WERI-Rb-1 (cell line): ENCODE results near the gene MOGAT2.

Experiments used
- DNase-seq: peaks from one replicate; pipeline ENCODE4 v3.0.0-alpha.2; 2020
- H3K27ac ChIP-seq: fragments of 250-450 bp; sonication (Bioruptor Pico); 2 replicates; pipeline ENCODE4 v1.5.1; 2020; ENCODE audit warnings: mild to moderate bottlenecking, moderate library complexity
- H3K27me3 ChIP-seq: fragments of 250-450 bp; sonication (Bioruptor Pico); 2 replicates; pipeline ENCODE4 v1.5.1; 2021; ENCODE audit warnings: mild to moderate bottlenecking, low read depth, moderate library complexity; ENCODE audit not compliant: insufficient read depth, severe bottlenecking
- H3K36me3 ChIP-seq: fragments of 250-450 bp; sonication (Bioruptor Pico); 2 replicates; pipeline ENCODE4 v1.5.1; 2020; ENCODE audit warnings: mild to moderate bottlenecking, moderate library complexity
- H3K4me3 ChIP-seq: 2 replicates; pipeline ENCODE4 v1.5.1; 2011; ENCODE audit warnings: low read depth, mild to moderate bottlenecking, control low read depth, low read length
- H3K9me3 ChIP-seq: fragments of 250-450 bp; sonication (Bioruptor Pico); 2 replicates; pipeline ENCODE4 v1.5.1; 2021; ENCODE audit warnings: mild to moderate bottlenecking, moderate library complexity; ENCODE audit not compliant: severe bottlenecking
- TF ChIP-seq, protein P1 (sequence below): IDR thresholded peaks from 2 replicates; pipeline ENCODE4 v1.5.1; 2011; ENCODE audit warnings: low read depth, mild to moderate bottlenecking, control low read depth, inconsistent platforms, low read length

Gene MOGAT2

GRCh38 chr11:75766443-75767227, 49.0 kb downstream of the MOGAT2 start:
- H3K36me3 ChIP-seq: no peaks in the 10 kb centered on the region
- no peaks in the 10 kb centered on the region for H3K27me3 ChIP-seq
- peaks cover 8% of the 10 kb centered on the region for H3K9me3 ChIP-seq
- no peak for DNase-seq
- TF ChIP-seq, protein P1, sequence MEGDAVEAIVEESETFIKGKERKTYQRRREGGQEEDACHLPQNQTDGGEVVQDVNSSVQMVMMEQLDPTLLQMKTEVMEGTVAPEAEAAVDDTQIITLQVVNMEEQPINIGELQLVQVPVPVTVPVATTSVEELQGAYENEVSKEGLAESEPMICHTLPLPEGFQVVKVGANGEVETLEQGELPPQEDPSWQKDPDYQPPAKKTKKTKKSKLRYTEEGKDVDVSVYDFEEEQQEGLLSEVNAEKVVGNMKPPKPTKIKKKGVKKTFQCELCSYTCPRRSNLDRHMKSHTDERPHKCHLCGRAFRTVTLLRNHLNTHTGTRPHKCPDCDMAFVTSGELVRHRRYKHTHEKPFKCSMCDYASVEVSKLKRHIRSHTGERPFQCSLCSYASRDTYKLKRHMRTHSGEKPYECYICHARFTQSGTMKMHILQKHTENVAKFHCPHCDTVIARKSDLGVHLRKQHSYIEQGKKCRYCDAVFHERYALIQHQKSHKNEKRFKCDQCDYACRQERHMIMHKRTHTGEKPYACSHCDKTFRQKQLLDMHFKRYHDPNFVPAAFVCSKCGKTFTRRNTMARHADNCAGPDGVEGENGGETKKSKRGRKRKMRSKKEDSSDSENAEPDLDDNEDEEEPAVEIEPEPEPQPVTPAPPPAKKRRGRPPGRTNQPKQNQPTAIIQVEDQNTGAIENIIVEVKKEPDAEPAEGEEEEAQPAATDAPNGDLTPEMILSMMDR: no peak
- H3K4me3 ChIP-seq: no peak overlapping the region
- no peak overlapping the region for H3K27ac ChIP-seq

DNA sequence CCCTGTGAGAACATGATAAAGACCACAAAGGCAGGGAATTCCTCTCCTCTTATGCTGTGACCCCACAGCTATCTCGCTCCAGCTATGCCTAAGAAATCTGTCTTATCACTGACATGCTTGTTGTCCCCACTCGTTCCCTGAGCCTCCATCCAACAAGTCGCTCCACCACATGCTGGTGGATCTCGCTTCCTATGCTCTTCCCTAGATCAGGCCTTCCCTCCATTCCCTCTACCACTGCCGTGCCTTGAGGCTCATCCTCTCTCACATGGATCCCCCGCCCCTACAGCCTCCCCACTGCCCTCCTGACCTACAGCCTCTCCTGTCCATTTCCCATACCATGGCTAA, 49.6 kb downstream of the MOGAT2 start:
- H3K36me3 ChIP-seq: no peaks in the 10 kb centered on the region
- no peak overlapping the region for H3K4me3 ChIP-seq
- peaks cover 8% of the 10 kb centered on the region for H3K9me3 ChIP-seq
- no peak for DNase-seq
- TF ChIP-seq, protein P1: no peak
- H3K27me3 ChIP-seq: no peaks in the 10 kb centered on the region
- H3K27ac ChIP-seq: no peak overlapping the region

DNA sequence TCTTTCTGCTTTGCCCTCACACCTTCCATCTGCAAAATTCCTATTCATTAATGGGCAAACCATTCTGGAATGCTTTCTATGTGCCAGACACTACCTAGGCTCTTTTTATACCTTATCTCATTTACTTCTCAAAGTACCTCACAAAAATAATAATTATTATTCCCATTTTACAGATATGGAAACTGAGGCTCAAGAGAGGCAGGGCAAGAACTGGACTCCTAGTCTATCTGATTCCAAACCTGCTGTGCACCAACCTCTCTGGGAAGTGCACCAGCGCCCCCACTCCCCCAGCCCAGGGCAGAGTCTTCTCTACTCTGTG, 50.1 kb downstream of the MOGAT2 start:
- H3K36me3 ChIP-seq: no peaks in the 10 kb centered on the region
- peaks cover 8% of the 10 kb centered on the region for H3K9me3 ChIP-seq
- TF ChIP-seq, protein P1: no peak
- no peaks in the 10 kb centered on the region for H3K27me3 ChIP-seq
- DNase-seq: no peak
- no peak overlapping the region; the same call in 1 of the 2 replicates for H3K27ac ChIP-seq
- H3K4me3 ChIP-seq: no peak overlapping the region; the same call in 1 of the 2 replicates

GRCh38 chr11:75768112-75768908, 50.7 kb downstream of the MOGAT2 start, which contains the start of gene DGAT2:
Gene DGAT2 (plus strand): TSS chr11:75768778. CDS start chr11:75768992, 214 bp downstream.
- peak; percentile 69 for DNase-seq
- Histone ChIP-seq H3K27me3 (no peaks in the 10 kb centered on the region), H3K9me3 (peaks cover 8% of the 10 kb centered on the region), H3K27ac (peak within 1 kb of the TSS; percentile 85), H3K36me3 (no peaks in the 10 kb centered on the region), H3K4me3 (peak within 1 kb of the TSS; percentile 32)
- TF ChIP-seq, protein P1: 0 out of 2 replicates have a peak, but pooled peaks have one; percentile 23

GRCh38 chr11:75768909-75769771, 51.5 kb downstream of the MOGAT2 start:
- Histone ChIP-seq H3K27me3 (no peaks in the 10 kb centered on the region), H3K4me3 (peak overlapping the region; percentile 32; the same call in 1 of the 2 replicates), H3K27ac (no peak overlapping the region), H3K36me3 (no peaks in the 10 kb centered on the region), H3K9me3 (peaks cover 8% of the 10 kb centered on the region)
- DNase-seq: no peak
- TF ChIP-seq, protein P1: no peak
